ENCODE data around the gene DNAH3.

GRCh38 chr16:20930365-20930690 lies 220.3 kb downstream of the DNAH3 start:
- no peak for TF ChIP-seq CTCF (IDR thresholded peaks at IDR 0.05; ENCODE audit: insufficient read depth, low read length)
- TF ChIP-seq SPI1 (IDR thresholded peaks at IDR 0.05; ENCODE audit: borderline replicate concordance, low read depth), result no peak
- no peak for TF ChIP-seq POLR2AphosphoS5 (IDR thresholded peaks at IDR 0.05; ENCODE audit: low read depth)
- no peak for TF ChIP-seq REST (IDR thresholded peaks at IDR 0.05; ENCODE audit: insufficient replicate concordance, low read depth)

Measured in HL-60 (cell line).